ENCODE measurements around the gene TSPAN17.

The TSPAN17 gene

DNA sequence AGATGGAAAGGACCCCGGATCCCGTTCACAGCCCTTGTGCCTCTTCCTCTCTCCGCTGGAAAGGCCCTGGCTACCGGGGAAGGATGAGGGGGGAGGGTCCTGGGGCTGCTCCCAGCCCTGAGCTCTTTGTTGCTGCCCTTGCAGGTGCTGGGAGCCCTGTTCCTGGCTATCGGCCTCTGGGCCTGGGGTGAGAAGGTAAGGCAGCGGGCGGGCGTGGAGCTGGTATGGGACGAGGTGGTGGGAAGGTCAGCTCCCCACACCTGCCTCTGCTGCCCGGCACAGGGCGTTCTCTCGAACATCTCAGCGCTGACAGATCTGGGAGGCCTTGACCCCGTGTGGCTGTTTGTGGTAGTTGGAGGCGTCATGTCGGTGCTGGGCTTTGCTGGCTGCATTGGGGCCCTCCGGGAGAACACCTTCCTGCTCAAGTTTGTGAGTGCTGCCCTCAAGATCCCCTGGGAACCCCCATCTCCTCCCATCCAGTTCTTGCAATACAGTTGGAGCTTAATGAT, 4.2 kb downstream of the TSPAN17 start:
- Histone ChIP-seq H3K27ac (no peak overlapping the region), H3K27me3 (ENCODE audit: insufficient read depth, low read depth) (no peaks in the 10 kb centered on the region), H3K9ac (no peak overlapping the region), H4K20me1 (ENCODE audit: insufficient read depth) (no peaks in the 10 kb centered on the region), H2AFZ (ENCODE audit: low read depth) (no peak overlapping the region), H3K4me1 (ENCODE audit: low read depth, poor library complexity, severe bottlenecking) (peaks cover 14% of the 10 kb centered on the region), H3K4me3 (IDR thresholded peaks at IDR 0.05; ENCODE audit: insufficient read depth, low read depth, low read length) (no peak overlapping the region), H3K4me2 (no peak overlapping the region), H3K79me2 (ENCODE audit: insufficient read depth, low read depth) (no peaks in the 10 kb centered on the region), H3K36me3 (ENCODE audit: insufficient read depth) (no peaks in the 10 kb centered on the region)
- no peak for TF ChIP-seq CTCF (conservative IDR thresholded peaks at IDR 0.05; ENCODE audit: low read depth, low read length)

DNA sequence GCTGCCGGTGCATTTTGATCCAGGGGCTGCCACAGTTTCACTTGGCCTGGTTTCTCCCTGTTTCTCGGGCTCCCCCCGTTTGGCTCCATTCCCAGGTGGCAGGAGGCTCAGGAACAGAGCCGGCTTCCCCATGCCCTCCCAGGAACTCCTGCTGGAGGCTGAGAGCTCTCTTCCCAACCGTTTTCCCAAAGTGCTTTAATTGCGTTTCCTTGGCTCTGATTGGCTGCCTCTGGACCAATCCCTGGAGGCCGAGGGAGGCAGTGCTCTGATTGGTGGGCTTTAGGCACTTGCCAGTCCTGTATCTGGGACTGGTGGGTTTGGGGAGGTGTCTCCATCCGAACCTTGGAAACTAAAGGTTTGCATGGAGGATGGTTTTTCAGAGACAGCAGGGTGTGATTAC, 4.9 kb downstream of the TSPAN17 start:
- no peak overlapping the region for H3K4me3 ChIP-seq (IDR thresholded peaks at IDR 0.05; ENCODE audit: insufficient read depth, low read depth, low read length)
- no peaks in the 10 kb centered on the region for H3K27me3 ChIP-seq (ENCODE audit: insufficient read depth, low read depth)
- no peak overlapping the region for H3K9ac ChIP-seq
- no peak for TF ChIP-seq CTCF (conservative IDR thresholded peaks at IDR 0.05; ENCODE audit: low read depth, low read length)
- no peaks in the 10 kb centered on the region for H4K20me1 ChIP-seq (ENCODE audit: insufficient read depth)
- H3K79me2 ChIP-seq (ENCODE audit: insufficient read depth, low read depth) = no peaks in the 10 kb centered on the region
- no peak overlapping the region for H2AFZ ChIP-seq (ENCODE audit: low read depth)
- no peaks in the 10 kb centered on the region for H3K36me3 ChIP-seq (ENCODE audit: insufficient read depth)
- H3K4me1 ChIP-seq (ENCODE audit: low read depth, poor library complexity, severe bottlenecking) = peaks cover 11% of the 10 kb centered on the region
- H3K27ac ChIP-seq = no peak overlapping the region
- no peak overlapping the region for H3K4me2 ChIP-seq

DNA sequence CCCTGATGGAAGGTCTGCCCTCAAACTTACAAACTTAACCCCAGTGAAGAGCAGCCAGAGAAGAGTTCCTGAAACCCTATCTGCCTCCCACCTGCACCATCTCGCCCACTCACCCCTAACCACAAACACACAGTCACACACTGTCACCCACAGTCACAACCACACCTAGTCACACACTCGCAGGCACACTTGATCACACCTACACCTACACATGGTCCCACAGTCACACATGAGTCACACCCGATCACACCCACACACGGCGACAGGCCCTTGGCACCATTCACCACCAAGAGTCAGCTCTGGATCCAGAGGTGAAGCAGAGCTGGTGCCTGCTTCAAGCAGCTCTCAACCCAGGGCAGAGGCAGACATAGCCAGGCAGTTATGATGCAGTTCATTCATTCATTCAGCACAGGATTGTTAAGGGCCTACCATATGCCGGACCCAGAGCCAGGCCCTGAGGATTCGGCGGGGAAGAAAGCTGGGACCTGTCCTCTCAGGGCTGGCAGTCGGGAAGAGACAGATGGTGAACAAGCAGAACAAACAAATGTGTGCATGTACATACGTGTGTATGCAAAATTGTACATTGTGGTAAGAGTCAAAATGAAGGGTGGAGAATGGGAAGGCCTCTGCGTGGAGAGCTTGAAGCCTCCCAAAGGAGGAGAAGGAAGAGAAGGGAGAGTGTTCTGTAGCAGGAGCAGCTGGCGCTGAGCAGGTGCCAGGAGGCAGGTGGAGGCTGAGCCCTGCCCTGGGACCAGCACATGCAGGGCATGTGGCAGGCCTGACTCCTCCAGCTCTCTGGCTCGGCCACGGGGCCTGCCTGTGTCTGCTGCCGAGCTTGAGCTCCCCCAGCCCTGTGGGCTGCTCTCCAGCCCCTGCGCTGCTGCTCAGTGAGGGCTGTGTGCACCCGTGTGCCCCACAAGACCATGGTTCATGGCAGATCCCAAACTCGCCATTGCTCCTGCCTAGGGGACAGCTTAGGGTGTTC, 6.4 kb downstream of the TSPAN17 start:
- H3K36me3 ChIP-seq (ENCODE audit: insufficient read depth) = no peaks in the 10 kb centered on the region
- H3K9ac ChIP-seq = no peak overlapping the region
- H2AFZ ChIP-seq (ENCODE audit: low read depth) = no peak overlapping the region
- H4K20me1 ChIP-seq (ENCODE audit: insufficient read depth) = no peaks in the 10 kb centered on the region
- H3K27me3 ChIP-seq (ENCODE audit: insufficient read depth, low read depth) = no peaks in the 10 kb centered on the region
- H3K79me2 ChIP-seq (ENCODE audit: insufficient read depth, low read depth) = no peaks in the 10 kb centered on the region
- no peak overlapping the region for H3K4me3 ChIP-seq (IDR thresholded peaks at IDR 0.05; ENCODE audit: insufficient read depth, low read depth, low read length)
- H3K4me2 ChIP-seq = no peak overlapping the region
- no peak for TF ChIP-seq CTCF (conservative IDR thresholded peaks at IDR 0.05; ENCODE audit: low read depth, low read length)
- peaks cover 11% of the 10 kb centered on the region for H3K4me1 ChIP-seq (ENCODE audit: low read depth, poor library complexity, severe bottlenecking)
- no peak overlapping the region for H3K27ac ChIP-seq

- no peak overlapping the region for H3K27ac ChIP-seq
- no peak overlapping the region for H3K4me3 ChIP-seq (IDR thresholded peaks at IDR 0.05; ENCODE audit: insufficient read depth, low read depth, low read length)
- no peak overlapping the region for H2AFZ ChIP-seq (ENCODE audit: low read depth)
- peaks cover 15% of the 10 kb centered on the region for H3K4me1 ChIP-seq (ENCODE audit: low read depth, poor library complexity, severe bottlenecking)
- H3K27me3 ChIP-seq (ENCODE audit: insufficient read depth, low read depth) = no peaks in the 10 kb centered on the region
- no peaks in the 10 kb centered on the region for H4K20me1 ChIP-seq (ENCODE audit: insufficient read depth)
- no peak for TF ChIP-seq CTCF (conservative IDR thresholded peaks at IDR 0.05; ENCODE audit: low read depth, low read length)
- H3K4me2 ChIP-seq = no peak overlapping the region
- no peak overlapping the region for H3K9ac ChIP-seq
- H3K79me2 ChIP-seq (ENCODE audit: insufficient read depth, low read depth) = no peaks in the 10 kb centered on the region
- H3K36me3 ChIP-seq (ENCODE audit: insufficient read depth) = no peaks in the 10 kb centered on the region
Observed at GRCh38 chr5:176654856-176655255, 7.6 kb downstream of the TSPAN17 start.

Data from KMS-11 (cell line).